Sigmoid colon (tissue), 7 donors: Measurements from ENCODE around the gene SMIM10L2A. TPM values are rescaled to one million over a fixed set of nuclear protein-coding genes. Genes with fewer than 3 reads are reported as not detected.

ENCODE experiments used
- DNase-seq: peaks from one replicate; pipeline ENCODE4 v3.0.0-alpha.2; 2019
- H3K27ac ChIP-seq, 4 donors: fragments of 200-600 bp; sonication (generic); one replicate each; pipeline ENCODE4 v1.5.1; 2016 to 2019; ENCODE audit warnings: mild to moderate bottlenecking in 1 of 4
- H3K27me3 ChIP-seq, 3 donors: fragments of 200-600 bp; sonication (generic); one replicate each; pipeline ENCODE4 v1.5.1; 2019; ENCODE audit warnings: mild to moderate bottlenecking in 1 of 3
- H3K36me3 ChIP-seq, 4 donors: fragments of 200-600 bp; sonication (generic); one replicate each; pipeline ENCODE4 v1.5.1; 2016 to 2019
- H3K4me1 ChIP-seq, 4 donors: fragments of 200-600 bp; sonication (generic); one replicate each; pipeline ENCODE4 v1.5.1; 2017 to 2019
- H3K4me3 ChIP-seq, 4 donors: fragments of 200-600 bp; sonication (generic); one replicate each; pipeline ENCODE4 v1.5.1; 2017 to 2019; ENCODE audit warnings: mild to moderate bottlenecking in 2 of 4, moderate library complexity in 1 of 4
- H3K9me3 ChIP-seq, 4 donors: fragments of 200-600 bp in 3 of 4; sonication (generic) in 3 of 4; one replicate each; pipeline versions ENCODE4 v1.5.1 to v1.6.1; 2013 to 2019
- CTCF ChIP-seq, 4 experiments: fragments of 450-650 bp in 3 of 4; fragments of 200-600 bp in 1 of 4; IDR thresholded peaks; one replicate each; pipeline ENCODE4 v1.5.1; 2016 to 2019; ENCODE audit warnings: antibody characterized with exemption in 4 of 4, mild to moderate bottlenecking in 3 of 4, moderate library complexity in 2 of 4
- EP300 ChIP-seq, 4 donors: sonication (generic); formaldehyde crosslinking; IDR thresholded peaks; one replicate each; pipeline ENCODE4 v1.6.1; 2017; ENCODE audit warnings: antibody characterized with exemption in 4 of 4
- POLR2A ChIP-seq, 2 donors: fragments of 450-650 bp; IDR thresholded peaks; one replicate each; pipeline ENCODE4 v1.6.1; 2016; ENCODE audit warnings: antibody characterized with exemption in 2 of 2, mild to moderate bottlenecking in 2 of 2, moderate library complexity in 2 of 2
- POLR2AphosphoS5 ChIP-seq, 4 donors: sonication (generic); formaldehyde crosslinking; IDR thresholded peaks; one replicate each; pipeline ENCODE4 v1.6.1; 2017; ENCODE audit warnings: antibody characterized with exemption in 4 of 4
- WGBS, 2 donors: extraction: QIAGEN DNeasy Blood & Tissue Kit; methylation state at CpG; one replicate each; pipeline ENCODE4 v1.1.7; 2013; 5-methylcytosine and 5-hydroxymethylcytosine counted together
- intact Hi-C: fragments of 100-400 bp; cut with DNase I; formaldehyde crosslinking; loops from one replicate; pipeline ENCODE4 v1.15.1; 2023
- polyA plus RNA-seq, 3 donors: library from polyadenylated mRNA; stranded (reverse); fragments of 200-250 nt; gene quantifications; one replicate each; pipeline ENCODE4 v1.2.3, GENCODE V29; 2013
- total RNA-seq, 4 donors: library from RNA; depleted of rRNA; stranded (reverse); fragments of >200 nt; gene quantifications; one replicate each; pipeline ENCODE4 v1.1.0, GENCODE V29; 2016
- donor health status: healthy with polysubstance abuse.
- donor health status: Bipolar disorder and iron deficiency.
- donor health status: healthy.

SMIM10L2A gene
- total and polyA plus RNA-seq, 7 donors = under 0.01 to 1.9 (median 1.0) TPM; not detected in 1

GRCh38 chrX:135393051-135393450 lies 28.7 kb upstream of the SMIM10L2A start:
- WGBS, 2 donors = 70 to 84% methylated on average over 5 of the region's 5 CpGs
- Histone ChIP-seq H3K27me3 (no peaks in the 10 kb centered on the region), H3K4me1 (no peaks in the 10 kb centered on the region), H3K27ac (no peak overlapping the region), H3K4me3 (no peak overlapping the region), H3K9me3 (no peaks in the 10 kb centered on the region), H3K36me3 (no peaks in the 10 kb centered on the region)
- intact Hi-C loops = no loop called here
- TF ChIP-seq POLR2A (IDR thresholded peaks at IDR 0.05) (no peak), EP300 (IDR thresholded peaks at IDR 0.05) (no peak), POLR2AphosphoS5 (IDR thresholded peaks at IDR 0.05) (no peak), CTCF (IDR thresholded peaks at IDR 0.05) (no peak)
- DNase-seq = no peak

- no peaks in the 10 kb centered on the region for H3K4me1 ChIP-seq
- intact Hi-C loops = no loop called here
- no peak overlapping the region for H3K27ac ChIP-seq
- H3K36me3 ChIP-seq = no peaks in the 10 kb centered on the region
- no peak overlapping the region for H3K4me3 ChIP-seq
- TF ChIP-seq CTCF (IDR thresholded peaks at IDR 0.05) (no peak), EP300 (IDR thresholded peaks at IDR 0.05) (no peak), POLR2AphosphoS5 (IDR thresholded peaks at IDR 0.05) (no peak), POLR2A (IDR thresholded peaks at IDR 0.05) (no peak)
- no peak for DNase-seq
- 90 to 93% methylated on average over 6 of the region's 6 CpGs for WGBS, 2 donors
- H3K9me3 ChIP-seq = no peaks in the 10 kb centered on the region
- H3K27me3 ChIP-seq = no peaks in the 10 kb centered on the region
Observed at GRCh38 chrX:135395064-135395463, 26.7 kb upstream of the SMIM10L2A start.

- 68 to 76% methylated on average over 4 of the region's 4 CpGs for WGBS, 2 donors
Observed at GRCh38 chrX:135396109-135396508, 25.6 kb upstream of the SMIM10L2A start.

GRCh38 chrX:135396566-135396965 lies 25.2 kb upstream of the SMIM10L2A start:
- 87 to 88% methylated on average over 3 of the region's 3 CpGs for WGBS, 2 donors
- no peaks in the 10 kb centered on the region for H3K27me3 ChIP-seq
- no peak for DNase-seq
- H3K9me3 ChIP-seq = no peaks in the 10 kb centered on the region
- no peak for TF ChIP-seq EP300 (IDR thresholded peaks at IDR 0.05)
- no peak for TF ChIP-seq CTCF (IDR thresholded peaks at IDR 0.05)
- TF ChIP-seq POLR2AphosphoS5 (IDR thresholded peaks at IDR 0.05) = no peak
- no peak for TF ChIP-seq POLR2A (IDR thresholded peaks at IDR 0.05)
- no peak overlapping the region for H3K27ac ChIP-seq
- no peaks in the 10 kb centered on the region for H3K36me3 ChIP-seq
- H3K4me3 ChIP-seq = no peak overlapping the region
- intact Hi-C loops = no loop called here
- H3K4me1 ChIP-seq = no peaks in the 10 kb centered on the region

More at GRCh38 chrX:135396109-135396508, 25.6 kb upstream of the SMIM10L2A start:
- Histone ChIP-seq H3K36me3 (no peaks in the 10 kb centered on the region), H3K4me1 (no peaks in the 10 kb centered on the region), H3K27me3 (no peaks in the 10 kb centered on the region), H3K27ac (no peak overlapping the region), H3K9me3 (no peaks in the 10 kb centered on the region), H3K4me3 (no peak overlapping the region)
- intact Hi-C loops = no loop called here
- TF ChIP-seq POLR2A (IDR thresholded peaks at IDR 0.05) (no peak), POLR2AphosphoS5 (IDR thresholded peaks at IDR 0.05) (no peak), CTCF (IDR thresholded peaks at IDR 0.05) (no peak)
- no peak for DNase-seq

GRCh38 chrX:135397652-135398051 lies 24.1 kb upstream of the SMIM10L2A start:
- Histone ChIP-seq H3K9me3 (no peaks in the 10 kb centered on the region), H3K27me3 (no peaks in the 10 kb centered on the region), H3K27ac (no peak overlapping the region), H3K4me1 (no peaks in the 10 kb centered on the region), H3K4me3 (no peak overlapping the region), H3K36me3 (no peaks in the 10 kb centered on the region)
- no peak for TF ChIP-seq CTCF (IDR thresholded peaks at IDR 0.05)
- TF ChIP-seq POLR2AphosphoS5 (IDR thresholded peaks at IDR 0.05) = no peak
- TF ChIP-seq EP300 (IDR thresholded peaks at IDR 0.05) = no peak
- no peak for TF ChIP-seq POLR2A (IDR thresholded peaks at IDR 0.05)
- intact Hi-C loops = no loop called here
- no peak for DNase-seq
- WGBS, 2 donors = 92% methylated on average over 2 of the region's 2 CpGs
